ENCODE measurements around the gene SPACA7.

DNA sequence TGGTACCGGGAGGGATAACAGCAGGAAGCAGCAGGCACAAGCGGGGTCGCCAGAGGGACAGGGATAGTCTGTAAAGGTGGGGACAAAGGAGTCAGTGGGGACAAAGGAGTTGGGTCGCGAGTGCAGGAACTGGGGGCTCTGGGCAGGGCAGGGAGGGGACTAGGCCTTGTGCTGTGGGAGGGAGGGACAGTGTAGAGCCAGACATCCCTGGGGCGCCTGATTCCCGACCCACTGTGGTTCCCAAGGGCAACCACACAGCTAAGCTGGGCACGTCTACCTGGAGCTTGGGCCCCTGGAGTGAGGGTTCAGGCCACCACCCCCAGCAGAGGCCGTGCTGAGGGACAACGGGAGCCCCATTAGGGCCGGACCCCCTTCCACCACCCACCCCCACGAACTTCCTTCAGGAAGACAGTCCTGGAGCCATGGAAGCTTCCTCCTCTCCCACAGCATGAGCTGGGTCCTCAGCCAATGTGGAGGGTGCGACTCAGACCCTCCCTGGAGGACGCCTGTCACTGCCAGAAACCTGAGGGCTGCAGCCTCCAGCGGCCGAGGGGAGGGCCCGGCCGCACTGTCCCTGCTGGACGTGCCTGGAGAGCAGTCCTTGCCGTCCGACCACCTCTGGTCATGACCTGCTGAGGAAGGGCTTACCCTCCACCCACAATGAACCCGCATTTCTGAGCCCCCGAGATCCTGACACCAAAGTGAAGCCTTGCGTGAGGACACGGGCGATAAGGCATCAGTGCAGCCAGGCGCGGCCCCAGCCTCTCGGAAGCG lies 77.9 kb downstream of the SPACA7 start:
- TF ChIP-seq POLR2AphosphoS5 (IDR thresholded peaks at IDR 0.05; ENCODE audit: low read depth, low read length): no peak
- TF ChIP-seq TAF1 (IDR thresholded peaks at IDR 0.05; ENCODE audit: borderline replicate concordance, insufficient read depth, low read length): no peak

Data from PFSK-1 (cell line).